ENCODE results near the gene MRPS10.

MRPS10 gene

DNA sequence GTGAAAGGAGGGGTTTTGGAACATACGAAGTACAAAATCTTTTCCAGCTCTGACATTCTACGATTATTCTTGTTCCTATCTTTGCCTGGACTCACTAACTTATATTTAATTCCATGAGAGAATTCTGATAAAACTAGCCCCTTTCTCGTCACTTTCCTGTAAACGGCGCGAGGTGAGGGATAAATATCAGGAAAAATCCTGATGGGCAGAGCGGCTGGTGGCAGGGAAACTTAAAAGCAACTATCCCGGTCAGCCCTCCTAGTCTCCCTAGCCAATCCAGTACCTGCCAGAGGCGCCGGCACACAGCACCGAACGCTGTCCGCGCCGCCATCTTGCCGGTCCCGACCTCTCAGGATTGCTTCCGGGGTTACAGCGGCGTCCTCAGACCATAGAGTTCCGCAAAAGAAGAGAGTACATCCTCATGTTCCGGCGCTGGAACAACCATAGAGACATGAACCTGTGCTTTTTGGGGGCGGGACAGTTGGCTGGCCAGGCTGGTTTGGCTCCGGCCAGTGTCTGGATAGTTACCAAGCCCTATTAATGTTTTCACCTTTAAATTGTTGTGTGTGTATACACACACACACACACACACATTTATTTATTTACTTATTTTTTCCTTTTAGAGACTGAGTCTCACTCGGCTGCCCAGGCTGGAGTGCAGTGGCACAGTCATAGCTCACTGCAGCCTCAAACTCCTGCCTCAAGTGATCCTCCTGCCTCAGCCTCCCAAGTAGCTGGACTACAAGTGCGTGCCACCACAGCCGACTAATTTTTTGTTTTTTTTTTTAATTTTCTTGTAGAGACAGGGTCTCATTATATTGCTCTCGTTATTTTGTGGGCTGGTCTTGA lies at the start of gene MRPS10:
Gene MRPS10 (minus strand): TSS at position 343 of the 849 bp plus-strand sequence. CDS start 12 bp downstream, at position 331.
- H3K4me1 Mint-ChIP-seq, result peaks cover 16 to 34% of the 10 kb centered on the region in 2 donors
- H3K27ac Mint-ChIP-seq, result peak within 1 kb of the TSS; percentile 99
- peaks cover 5 to 9% of the 10 kb centered on the region in 2 donors for H3K36me3 Mint-ChIP-seq
- peak; percentile 89 for DNase-seq
- peak within 1 kb of the TSS; percentile 96 to 98 for H3K4me3 Mint-ChIP-seq
- no peaks in the 10 kb centered on the region for H3K27me3 Mint-ChIP-seq
- peak; percentile 100 for ATAC-seq (replicated peaks)
- H3K9me3 Mint-ChIP-seq, result no peaks in the 10 kb centered on the region

DNA sequence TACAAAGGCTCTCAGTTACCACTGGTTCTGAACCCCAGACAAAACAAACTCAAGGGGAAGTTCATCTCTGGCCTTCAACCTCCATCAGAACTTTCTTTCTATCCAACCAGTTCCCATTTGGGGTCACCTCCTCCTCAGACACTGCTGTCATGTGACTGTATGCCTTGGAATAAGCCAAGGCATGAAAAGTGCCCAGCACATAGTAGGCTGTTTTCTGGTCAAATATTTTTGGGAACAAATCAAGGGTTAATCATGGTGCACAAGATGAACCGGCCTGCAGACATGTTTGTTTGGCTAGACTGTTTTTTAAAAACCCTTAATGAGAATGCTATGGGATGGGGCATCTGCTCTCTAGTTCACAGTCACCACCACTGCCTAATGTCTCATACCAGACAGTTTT lies 48.9 kb upstream of the MRPS10 start:
- peaks cover 0 to 9% of the 10 kb centered on the region in 2 donors for H3K27me3 Mint-ChIP-seq
- H3K4me1 Mint-ChIP-seq, result peaks cover 8 to 9% of the 10 kb centered on the region in 2 donors
- ATAC-seq (replicated peaks) (no peak), DNase-seq (no peak)
- H3K27ac Mint-ChIP-seq, result no peak overlapping the region
- peaks cover 4 to 5% of the 10 kb centered on the region in 2 donors for H3K36me3 Mint-ChIP-seq
- no peaks in the 10 kb centered on the region for H3K9me3 Mint-ChIP-seq
- no peak overlapping the region for H3K4me3 Mint-ChIP-seq

DNA sequence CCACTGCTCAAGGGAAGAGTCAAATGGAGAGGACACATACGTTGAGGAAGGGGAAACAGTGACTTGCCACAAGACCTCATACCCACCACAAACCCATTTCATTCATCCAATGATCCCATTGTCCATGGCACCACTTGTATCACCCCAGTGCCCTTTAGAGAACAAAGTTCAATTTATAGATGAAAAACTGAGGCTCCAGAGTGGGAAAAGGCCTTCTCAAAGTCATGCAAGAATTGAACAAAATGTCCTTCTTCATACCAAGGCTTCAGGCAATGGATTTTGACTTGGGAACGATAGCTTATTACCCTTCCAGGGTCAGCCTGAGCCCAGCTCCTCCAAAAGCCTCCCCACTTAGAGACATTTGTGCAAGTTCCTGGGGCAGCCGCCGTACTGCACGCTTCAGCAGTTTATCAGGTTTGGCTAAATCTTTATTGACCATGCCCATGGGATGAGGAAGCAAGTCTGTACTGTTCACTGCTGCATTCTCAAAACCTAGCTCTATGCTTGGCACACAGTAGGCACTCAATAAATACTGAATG lies 47.3 kb upstream of the MRPS10 start:
- no peak overlapping the region for H3K4me3 Mint-ChIP-seq
- peaks cover 4 to 5% of the 10 kb centered on the region in 2 donors for H3K36me3 Mint-ChIP-seq
- DNase-seq (no peak), ATAC-seq (replicated peaks) (no peak)
- H3K27ac Mint-ChIP-seq, result no peak overlapping the region
- H3K4me1 Mint-ChIP-seq, result peaks cover 8 to 9% of the 10 kb centered on the region in 2 donors
- no peaks in the 10 kb centered on the region for H3K9me3 Mint-ChIP-seq
- peaks cover 0 to 9% of the 10 kb centered on the region in 2 donors for H3K27me3 Mint-ChIP-seq

DNA sequence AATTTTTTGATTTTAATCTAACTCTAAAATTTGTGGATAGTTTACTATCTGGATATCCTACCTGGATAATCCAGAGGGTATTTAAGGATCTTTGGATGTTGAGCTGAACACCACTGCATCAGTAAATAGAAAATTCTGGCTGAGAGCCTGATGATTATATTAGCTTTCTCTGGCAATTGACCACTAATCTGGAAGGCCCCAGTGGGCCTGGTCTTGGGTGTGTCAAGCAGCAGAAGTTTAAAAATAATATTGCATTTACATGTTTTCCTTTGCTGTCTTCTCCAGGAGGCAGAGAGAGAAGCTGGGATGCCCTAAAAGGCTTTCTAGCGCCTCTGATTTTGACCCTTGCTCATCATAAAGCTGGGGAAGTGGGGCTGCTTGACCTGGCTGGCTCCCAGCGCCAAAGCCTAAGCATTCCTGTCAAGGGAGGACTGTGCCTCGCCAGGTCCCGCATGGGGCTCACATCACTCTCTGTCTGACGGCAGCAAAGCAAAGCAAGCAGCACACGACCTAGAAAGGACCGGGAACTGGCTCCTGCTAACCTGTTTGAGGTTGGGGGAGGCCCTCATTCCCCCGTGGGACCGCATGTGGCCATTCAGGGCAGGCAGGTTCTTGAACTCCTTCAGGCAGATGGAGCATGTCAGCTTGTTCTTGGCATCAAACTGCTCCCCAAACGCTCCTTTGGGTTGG lies 46.6 kb upstream of the MRPS10 start:
- no peak for DNase-seq
- no peak overlapping the region for H3K4me3 Mint-ChIP-seq
- H3K9me3 Mint-ChIP-seq, result no peaks in the 10 kb centered on the region
- H3K36me3 Mint-ChIP-seq, result peaks cover 4 to 5% of the 10 kb centered on the region in 2 donors
- H3K27ac Mint-ChIP-seq, result no peak overlapping the region
- H3K4me1 Mint-ChIP-seq, result peaks cover 3 to 4% of the 10 kb centered on the region in 2 donors
- ATAC-seq (replicated peaks), result no peak
- peaks cover 0 to 9% of the 10 kb centered on the region in 2 donors for H3K27me3 Mint-ChIP-seq

DNA sequence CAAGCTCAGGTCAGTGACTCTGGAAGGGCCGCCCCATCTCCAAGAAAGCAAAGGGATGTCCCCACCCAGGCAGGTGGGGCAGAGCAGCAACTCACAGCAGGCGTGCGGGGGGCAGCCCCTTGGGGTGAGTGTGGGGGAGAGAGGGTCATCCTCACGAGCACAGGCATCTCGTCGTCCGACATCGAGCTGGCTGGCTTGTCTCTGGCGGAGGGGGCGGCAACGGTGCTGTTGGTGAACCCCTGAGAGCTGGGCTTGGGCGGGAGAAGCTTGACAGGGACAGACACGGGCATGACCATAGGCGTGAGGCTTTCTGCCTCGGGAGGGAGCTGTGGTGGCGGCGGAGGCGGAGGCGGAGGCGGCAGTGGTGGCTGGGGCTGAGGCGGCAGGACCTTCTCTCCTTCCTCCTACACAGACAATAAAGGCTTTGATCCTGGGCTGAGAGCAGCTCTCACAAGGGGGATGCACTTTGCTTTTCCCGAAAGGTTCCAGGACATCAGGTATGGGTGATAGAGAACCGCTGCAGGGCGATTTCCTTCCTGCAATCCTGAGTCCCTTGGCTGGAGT lies 45.6 kb upstream of the MRPS10 start:
- H3K4me3 Mint-ChIP-seq, result no peak overlapping the region
- peaks cover 0 to 4% of the 10 kb centered on the region in 2 donors for H3K36me3 Mint-ChIP-seq
- H3K9me3 Mint-ChIP-seq, result no peaks in the 10 kb centered on the region
- ATAC-seq (replicated peaks) (no peak), DNase-seq (no peak)
- H3K27ac Mint-ChIP-seq, result no peak overlapping the region
- H3K27me3 Mint-ChIP-seq, result peaks cover 0 to 9% of the 10 kb centered on the region in 2 donors
- peaks cover 0 to under 1% of the 10 kb centered on the region in 2 donors for H3K4me1 Mint-ChIP-seq

DNA sequence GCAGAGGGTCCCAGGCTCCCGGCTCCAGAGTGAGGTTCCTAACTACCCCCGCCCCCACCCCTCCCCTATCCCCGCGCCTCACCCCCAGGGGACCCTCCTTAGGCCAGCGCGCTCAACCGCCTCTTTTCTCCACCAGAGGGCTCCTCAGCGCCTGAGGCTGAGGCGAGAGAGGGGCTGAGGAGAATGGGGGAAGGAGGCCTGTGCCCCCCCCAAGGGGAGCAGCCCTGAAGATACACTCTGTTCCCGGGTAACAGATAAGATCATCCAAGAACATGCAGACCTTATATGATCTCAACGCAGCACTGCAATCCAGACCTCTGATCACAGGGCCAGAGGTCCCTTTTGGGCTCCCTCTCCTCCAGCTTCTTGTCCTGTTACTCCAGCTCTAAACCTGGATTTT lies 43.3 kb upstream of the MRPS10 start:
- ATAC-seq (replicated peaks) (peak; percentile 64 to 68), DNase-seq (peak; percentile 9)
- Mint-ChIP-seq H3K36me3 (no peaks in the 10 kb centered on the region), H3K4me3 (no peak overlapping the region), H3K27ac (no peak overlapping the region), H3K4me1 (no peaks in the 10 kb centered on the region), H3K27me3 (peaks cover 0 to 8% of the 10 kb centered on the region in 2 donors), H3K9me3 (no peaks in the 10 kb centered on the region)

DNA sequence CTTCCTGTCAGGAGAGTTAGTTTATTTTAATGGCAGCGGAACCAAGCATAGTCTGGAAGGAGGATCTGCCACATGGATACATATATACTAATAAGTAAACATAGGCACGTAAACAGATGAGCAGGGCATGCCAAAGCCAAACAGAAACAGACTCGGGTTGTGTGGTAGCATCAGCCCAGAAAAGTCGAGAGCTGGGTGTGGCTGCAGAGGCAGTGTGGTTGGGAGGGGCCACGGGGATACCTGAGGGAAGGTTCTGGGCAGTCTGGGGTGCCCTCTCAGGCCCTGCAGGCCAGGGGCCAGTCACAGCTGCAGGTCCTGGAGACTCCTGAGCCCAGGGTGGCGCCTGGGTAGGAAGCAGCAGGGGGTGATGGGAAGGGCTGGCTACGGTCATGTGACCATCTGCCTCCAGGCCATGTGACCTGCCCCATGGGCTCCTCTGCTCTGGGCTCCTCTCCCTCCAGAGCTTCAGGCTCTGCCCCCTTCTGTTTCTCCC lies 42.8 kb upstream of the MRPS10 start:
- no peak for DNase-seq
- Mint-ChIP-seq H3K9me3 (no peaks in the 10 kb centered on the region), H3K4me3 (no peak overlapping the region), H3K4me1 (no peaks in the 10 kb centered on the region), H3K27me3 (peaks cover 0 to 5% of the 10 kb centered on the region in 2 donors), H3K36me3 (no peaks in the 10 kb centered on the region), H3K27ac (no peak overlapping the region)
- ATAC-seq (replicated peaks), result peak; percentile 22 to 39

DNA sequence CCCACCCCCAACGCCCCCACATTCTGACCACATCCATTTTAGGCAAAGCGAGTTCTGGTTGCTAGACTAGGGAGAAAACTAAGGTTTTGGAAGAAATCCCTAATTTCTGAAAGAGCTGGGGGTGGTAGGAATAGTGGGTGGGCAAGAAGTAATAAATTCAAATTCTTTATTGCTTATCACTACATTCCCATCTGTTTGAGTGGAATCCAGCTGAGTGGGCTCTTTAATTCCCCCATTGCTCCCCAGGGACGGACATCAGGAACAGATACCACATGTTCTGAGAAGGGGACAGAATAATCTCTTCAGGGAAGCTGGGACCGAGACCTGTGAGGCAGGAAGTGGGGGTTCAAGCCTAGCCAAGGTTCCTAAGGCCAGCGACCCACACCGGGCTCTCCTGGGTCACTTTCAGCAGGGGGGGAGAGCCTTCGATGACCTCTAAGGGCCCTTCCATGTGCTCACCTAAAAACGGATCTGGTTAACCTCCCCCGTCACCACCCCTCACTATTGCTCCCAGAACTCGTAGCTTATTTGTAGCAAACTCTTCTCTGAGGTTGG lies 42.3 kb upstream of the MRPS10 start:
- ATAC-seq (replicated peaks), result no peak
- Mint-ChIP-seq H3K27me3 (peaks cover 0 to 5% of the 10 kb centered on the region in 2 donors), H3K9me3 (no peaks in the 10 kb centered on the region), H3K4me1 (no peaks in the 10 kb centered on the region), H3K4me3 (no peak overlapping the region), H3K27ac (no peak overlapping the region), H3K36me3 (peaks cover 0 to 1% of the 10 kb centered on the region in 2 donors)
- no peak for DNase-seq

DNA sequence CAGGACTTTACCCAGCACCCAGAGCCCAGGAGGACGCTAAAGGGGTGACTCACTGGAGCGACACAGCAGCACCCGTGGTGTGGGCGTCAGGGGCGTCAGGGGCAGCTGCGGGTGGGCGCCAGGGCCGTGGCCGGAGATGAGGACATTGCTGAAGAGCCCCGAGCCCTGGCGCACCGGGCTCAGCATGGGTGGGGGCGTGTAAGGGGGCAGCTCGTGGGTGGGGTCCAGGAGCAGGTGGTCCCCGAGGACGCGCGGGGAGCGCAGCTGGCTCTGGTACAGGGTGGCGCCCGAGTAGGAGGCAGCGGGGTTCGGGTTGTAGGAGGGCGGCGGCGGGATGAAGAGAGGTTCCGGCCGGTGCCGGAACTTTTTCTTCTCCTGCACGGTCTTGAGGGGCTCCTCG lies 41.6 kb upstream of the MRPS10 start:
- DNase-seq (no peak), ATAC-seq (replicated peaks) (no peak)
- Mint-ChIP-seq H3K4me3 (no peak overlapping the region), H3K27ac (no peak overlapping the region), H3K36me3 (peaks cover 0 to 1% of the 10 kb centered on the region in 2 donors), H3K9me3 (no peaks in the 10 kb centered on the region), H3K27me3 (peaks cover 0 to 5% of the 10 kb centered on the region in 2 donors), H3K4me1 (no peaks in the 10 kb centered on the region)

DNA sequence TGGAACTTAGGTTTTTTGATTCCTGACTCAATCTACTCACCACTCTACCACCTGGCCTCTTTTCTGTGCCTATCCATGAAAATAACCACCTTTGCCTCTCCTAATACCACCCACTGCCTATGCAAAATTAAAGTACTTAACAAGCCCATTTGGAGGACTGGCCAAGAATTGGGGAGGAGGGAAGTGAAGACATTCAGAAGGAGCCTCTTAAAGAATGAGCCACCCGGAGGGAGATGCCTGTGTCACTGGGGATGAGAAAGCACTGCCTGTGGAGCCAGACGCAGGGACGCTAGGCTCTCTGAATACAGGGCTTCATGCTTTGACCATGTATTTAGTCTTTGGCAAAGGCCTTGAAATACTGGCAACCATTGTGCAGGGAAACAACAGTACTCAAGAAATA lies 40.0 kb upstream of the MRPS10 start:
- H3K27ac Mint-ChIP-seq, result no peak overlapping the region
- H3K36me3 Mint-ChIP-seq, result peaks cover 0 to 1% of the 10 kb centered on the region in 2 donors
- DNase-seq, result no peak
- H3K4me1 Mint-ChIP-seq, result no peaks in the 10 kb centered on the region
- ATAC-seq (replicated peaks), result no peak
- H3K4me3 Mint-ChIP-seq, result no peak overlapping the region
- H3K27me3 Mint-ChIP-seq, result no peaks in the 10 kb centered on the region
- no peaks in the 10 kb centered on the region for H3K9me3 Mint-ChIP-seq

DNA sequence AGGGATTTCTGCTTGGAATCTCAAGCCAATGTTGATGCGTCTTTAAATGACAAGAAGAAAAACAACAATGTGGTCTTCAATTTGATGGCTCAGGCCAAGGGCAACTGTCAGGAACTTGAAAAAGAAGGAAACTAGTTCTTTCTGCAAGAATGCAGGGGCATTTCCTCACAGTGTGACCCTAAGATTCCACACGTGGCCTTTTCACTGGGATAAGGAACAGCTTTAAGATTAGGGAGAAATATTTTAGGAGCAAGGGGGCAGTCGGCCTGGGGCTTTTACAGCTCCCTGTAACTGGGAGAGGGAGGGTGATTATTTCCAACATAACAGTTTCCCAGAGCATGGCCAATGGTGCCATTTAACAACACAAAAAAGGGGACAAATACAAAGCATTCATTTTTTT lies 39.4 kb upstream of the MRPS10 start:
- Mint-ChIP-seq H3K27ac (no peak overlapping the region), H3K36me3 (peaks cover 0 to 1% of the 10 kb centered on the region in 2 donors), H3K4me1 (no peaks in the 10 kb centered on the region), H3K27me3 (no peaks in the 10 kb centered on the region), H3K4me3 (no peak overlapping the region), H3K9me3 (no peaks in the 10 kb centered on the region)
- DNase-seq, result no peak
- no peak for ATAC-seq (replicated peaks)

DNA sequence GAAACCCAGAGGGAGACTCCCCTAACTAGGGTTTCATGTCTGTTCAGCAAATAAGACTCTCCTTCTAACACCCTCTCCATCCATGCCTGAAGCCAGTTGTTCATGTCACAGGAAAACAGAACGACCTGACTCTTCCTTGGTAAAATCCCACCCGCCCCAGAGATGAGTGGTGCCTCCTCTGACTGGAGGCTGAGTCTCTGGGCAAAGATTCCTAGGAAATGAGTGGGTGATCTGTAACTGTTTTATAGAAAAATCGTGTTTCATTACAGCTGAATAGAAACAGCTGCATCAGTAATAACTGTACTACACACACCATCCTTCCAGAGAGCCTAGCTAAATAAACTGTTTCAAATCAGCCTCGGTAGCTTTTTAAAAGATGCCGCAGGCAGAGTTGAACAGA lies 37.4 kb upstream of the MRPS10 start:
- DNase-seq (no peak), ATAC-seq (replicated peaks) (no peak)
- H3K27ac Mint-ChIP-seq, result no peak overlapping the region
- H3K4me3 Mint-ChIP-seq, result no peak overlapping the region
- H3K9me3 Mint-ChIP-seq, result no peaks in the 10 kb centered on the region
- H3K36me3 Mint-ChIP-seq, result peaks cover 0 to 1% of the 10 kb centered on the region in 2 donors
- H3K4me1 Mint-ChIP-seq, result no peaks in the 10 kb centered on the region
- no peaks in the 10 kb centered on the region for H3K27me3 Mint-ChIP-seq

DNA sequence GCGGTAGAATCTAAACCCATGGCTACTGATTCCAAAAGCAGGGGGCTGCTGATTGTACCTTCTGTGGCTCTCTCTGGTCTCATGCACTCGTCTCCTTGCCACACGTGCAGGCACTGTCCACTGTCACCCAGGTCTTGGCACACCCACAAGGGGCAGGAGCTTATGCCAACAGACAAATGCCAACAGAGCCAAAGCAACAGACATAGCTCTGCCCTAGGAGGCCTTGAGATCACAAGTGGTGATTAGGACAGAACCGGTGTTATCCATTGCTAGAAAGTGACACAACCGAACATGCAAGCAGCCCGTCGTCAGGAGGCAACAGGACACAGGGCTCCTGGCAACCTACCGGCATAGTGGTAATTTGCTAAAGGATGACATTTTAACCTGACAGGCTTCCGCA lies 36.8 kb upstream of the MRPS10 start:
- Mint-ChIP-seq H3K27ac (no peak overlapping the region), H3K4me1 (no peaks in the 10 kb centered on the region), H3K36me3 (peaks cover 0 to 1% of the 10 kb centered on the region in 2 donors), H3K27me3 (no peaks in the 10 kb centered on the region), H3K4me3 (no peak overlapping the region), H3K9me3 (no peaks in the 10 kb centered on the region)
- no peak for ATAC-seq (replicated peaks)
- DNase-seq, result no peak
